GM12878 (cell line): ENCODE results near the gene KCND3. TPM values are rescaled to one million over a fixed set of nuclear protein-coding genes. Genes with fewer than 3 reads are reported as not detected.

ENCODE experiments used
- ATAC-seq: fragments of 200-7000 bp; cut with Tn5 transposase; 3 replicates; pipeline ENCODE4 v1.9.1; 2020; ENCODE audit warnings: mild to moderate bottlenecking, moderate library complexity
- BruUV-seq: library from RNA; stranded (reverse); fragments of 400-500 nt; replicated peaks from 2 replicates; lab custom pipeline; 2021; lab: Mats Ljungman, UMichigan
- CTCF ChIA-PET: fragments of 300-600 bp; sonication (Branson Sonifier 250); formaldehyde crosslinking; extraction: SDS; loops from one replicate; lab custom pipeline; 2021; ENCODE audit warnings: inconsistent platforms; lab: Yijun Ruan, JAX
- POLR2A ChIA-PET: fragments of 350-600 bp; formaldehyde crosslinking; extraction: SDS; loops from one replicate; lab custom pipeline; 2021; ENCODE audit warnings: inconsistent platforms; lab: Charles Lee
- RAD21 ChIA-PET: fragments of 300-600 bp; sonication (Branson Sonifier 250); formaldehyde crosslinking; loops from one replicate; lab custom pipeline; 2023; ENCODE audit warnings: antibody characterized with exemption; ENCODE audit not compliant: unreplicated experiment; lab: Charles Lee
- SMC1A ChIA-PET: fragments of 300-600 bp; sonication (Branson Sonifier 250); formaldehyde crosslinking; loops from one replicate; lab custom pipeline; 2023; ENCODE audit not compliant: unreplicated experiment, uncharacterized antibody; lab: Charles Lee
- DNase-seq: peaks from one replicate; pipeline ENCODE4 v3.0.0-alpha.2; 2011; ENCODE audit warnings: low read depth, low spot score
- FAIRE-seq: peaks from 3 replicates; lab custom pipeline; 2011; peaks lifted over from hg19 to GRCh38; lab: Jason Lieb, UNC
- H2AFZ ChIP-seq: 2 replicates; pipeline ENCODE4 v1.6.0; 2011; ENCODE audit warnings: low read depth, low read length, control low read depth; ENCODE audit not compliant: control insufficient read depth
- H3K27ac ChIP-seq: 2 replicates; pipeline ENCODE4 v1.5.1; 2011; ENCODE audit warnings: control low read depth; ENCODE audit not compliant: control insufficient read depth, insufficient read depth
- H3K27me3 ChIP-seq, 2 experiments: replicated peaks in 1 of 2; 2 replicates each; pipeline versions ENCODE4 v1.6.0 to v1.6.1; 2011; ENCODE audit warnings: low read length in 1 of 2; ENCODE audit not compliant: control insufficient read depth in 2 of 2, insufficient read depth in 2 of 2
- H3K36me3 ChIP-seq, 2 experiments: 2 replicates each; pipeline ENCODE4 v1.5.1; 2011; ENCODE audit warnings: low read length in 1 of 2; ENCODE audit not compliant: control insufficient read depth in 2 of 2, insufficient read depth in 2 of 2
- H3K4me1 ChIP-seq: 2 replicates; pipeline ENCODE4 v1.6.1; 2011; ENCODE audit warnings: mild to moderate bottlenecking, low read length, moderate library complexity, mixed read lengths; ENCODE audit not compliant: control insufficient read depth, insufficient read depth
- H3K4me2 ChIP-seq: 2 replicates; pipeline ENCODE4 v1.6.0; 2011; ENCODE audit warnings: control low read depth; ENCODE audit not compliant: control insufficient read depth, insufficient read depth
- H3K4me3 ChIP-seq: fragments of 200-600 bp; sonication (generic); 2 replicates; pipeline ENCODE4 v1.5.1; 2016
- H3K79me2 ChIP-seq: 2 replicates; pipeline ENCODE4 v1.6.0; 2011; ENCODE audit warnings: low read length; ENCODE audit not compliant: control insufficient read depth, insufficient read depth
- H3K9ac ChIP-seq: 2 replicates; pipeline ENCODE4 v1.8.0; 2011; ENCODE audit warnings: low read length, control low read depth, mixed read lengths; ENCODE audit not compliant: control insufficient read depth, insufficient read depth
- H3K9me3 ChIP-seq: replicated peaks from 3 replicates; pipeline ENCODE4 v1.5.1; 2011; ENCODE audit warnings: mild to moderate bottlenecking, low read length; ENCODE audit not compliant: control insufficient read depth, insufficient read depth
- H4K20me1 ChIP-seq: 2 replicates; pipeline ENCODE4 v1.6.0; 2011; ENCODE audit not compliant: control insufficient read depth, insufficient read depth
- BHLHE40 ChIP-seq, 2 experiments: fragments of 450-650 bp in 1 of 2; IDR thresholded peaks; 2 replicates each; pipeline ENCODE4 v1.6.1; 2011 to 2017; ENCODE audit warnings: low read depth in 2 of 2, borderline replicate concordance in 1 of 2, improper control_type of control experiment in 1 of 2, low read length in 1 of 2, mild to moderate bottlenecking in 1 of 2
- IKZF2 ChIP-seq, 2 experiments: fragments of 450-650 bp; IDR thresholded peaks; 2 replicates each; pipeline ENCODE4 v1.6.1; 2017; ENCODE audit warnings: mild to moderate bottlenecking in 2 of 2, moderate library complexity in 2 of 2
- MEF2B ChIP-seq: fragments of 450-650 bp; IDR thresholded peaks from 2 replicates; pipeline ENCODE4 v1.6.1; 2018; ENCODE audit warnings: mild to moderate bottlenecking, moderate library complexity; ENCODE audit not compliant: partially characterized antibody, poor library complexity, severe bottlenecking
- MYC ChIP-seq: IDR thresholded peaks from 2 replicates; pipeline ENCODE4 v1.6.1; 2011; ENCODE audit warnings: mild to moderate bottlenecking, low read length, moderate library complexity, inconsistent platforms; ENCODE audit not compliant: insufficient read depth, insufficient replicate concordance, insufficient read length, severe bottlenecking
- PKNOX1 ChIP-seq: fragments of 450-650 bp; IDR thresholded peaks from 2 replicates; pipeline ENCODE4 v1.6.1; 2016; ENCODE audit warnings: mild to moderate bottlenecking
- POLR2AphosphoS2 ChIP-seq: IDR thresholded peaks from 2 replicates; pipeline ENCODE4 v1.6.1; 2011; ENCODE audit warnings: low read depth, mild to moderate bottlenecking, low read length, improper control_type of control experiment, moderate library complexity
- RB1 ChIP-seq: fragments of 450-650 bp; formaldehyde crosslinking; IDR thresholded peaks from 2 replicates; pipeline ENCODE4 v1.6.1; 2017; ENCODE audit warnings: mild to moderate bottlenecking, borderline replicate concordance
- RUNX3 ChIP-seq: IDR thresholded peaks from 2 replicates; pipeline ENCODE4 v1.6.1; 2012; ENCODE audit warnings: low read length, inconsistent platforms
- SIN3A ChIP-seq: IDR thresholded peaks from 2 replicates; pipeline ENCODE4 v1.6.1; 2012; ENCODE audit warnings: low read depth, low read length, improper control_type of control experiment
- SKIL ChIP-seq: fragments of 450-650 bp; IDR thresholded peaks from 2 replicates; pipeline ENCODE4 v1.6.1; 2017; ENCODE audit warnings: mild to moderate bottlenecking, low read depth, inconsistent platforms; ENCODE audit not compliant: poor library complexity, severe bottlenecking
- ZZZ3 ChIP-seq: IDR thresholded peaks from 2 replicates; pipeline ENCODE4 v1.6.1; 2011; ENCODE audit warnings: low read depth; ENCODE audit not compliant: control insufficient read depth, insufficient read length
- WGBS: methylation state at CpG from one replicate; pipeline ENCODE4 v1.1.6; 2016; ENCODE audit warnings: low lambda C conversion rate; ENCODE audit not compliant: insufficient replicate concordance, insufficient coverage; ENCODE audit errors: missing lambda C conversion rate; 5-methylcytosine and 5-hydroxymethylcytosine counted together
- in situ Hi-C: fragments of 300-500 bp; cut with MboI; formaldehyde crosslinking; loops from 9 replicates; pipeline ENCODE4 v1.14.3; 2018; ENCODE audit warnings: mixed read lengths
- intact Hi-C: fragments of 100-400 bp; cut with micrococcal nuclease; formaldehyde crosslinking; loops from one replicate; pipeline ENCODE4 v1.14.2; 2022; ENCODE audit not compliant: unreplicated experiment
- polyA plus RNA-seq, 11 experiments: library from polyadenylated mRNA; depleted of rRNA in 4 of 11; unstranded in 6 of 11; stranded (reverse) in 5 of 11; fragments of >200 nt; fragmentation: Nextera tagmentation in 4 of 11; fragmentation: Illumina TruSeq in 1 of 11; extraction: Ambion mirVana in 4 of 11; extraction: Trizol in 1 of 11; gene quantifications; 1 replicate in 1 of 11; 2 replicates in 10 of 11; pipeline versions ENCODE4 v1.2.1 to v1.2.3, GENCODE V29; 2011 to 2016; ENCODE audit warnings: inconsistent platforms in 2 of 11, missing spikeins in 2 of 11, low read depth in 1 of 11
- total RNA-seq, 4 experiments: library from RNA; depleted of rRNA in 3 of 4; stranded (reverse); fragments of >200 nt in 3 of 4; fragmentation: Illumina TruSeq in 1 of 4; extraction: Trizol in 1 of 4; gene quantifications; 2 replicates each; pipeline versions ENCODE4 v1.2.1 to v1.2.3, GENCODE V29; 2013 to 2021
- TF ChIP-seq, protein P1 (sequence below): fragments of 450-650 bp; IDR thresholded peaks from 2 replicates; pipeline ENCODE4 v1.6.1; 2016; ENCODE audit warnings: mild to moderate bottlenecking
- TF ChIP-seq, protein P2 (sequence below): fragments of 450-650 bp; IDR thresholded peaks from 2 replicates; pipeline ENCODE4 v1.6.1; 2017; ENCODE audit warnings: borderline replicate concordance
- TF ChIP-seq, protein P3 (sequence below): IDR thresholded peaks from 2 replicates; pipeline ENCODE4 v1.6.1; 2011; ENCODE audit warnings: borderline replicate concordance, low read depth, mild to moderate bottlenecking, moderate library complexity, low read length; ENCODE audit not compliant: insufficient read depth, poor library complexity, severe bottlenecking

KCND3 gene
- total and polyA plus RNA-seq, 10 of the 15 experiments (the other 5 are each of a cell fraction or from before 2014, with no cell fraction given), result 0.02 TPM; not detected in 9

DNA sequence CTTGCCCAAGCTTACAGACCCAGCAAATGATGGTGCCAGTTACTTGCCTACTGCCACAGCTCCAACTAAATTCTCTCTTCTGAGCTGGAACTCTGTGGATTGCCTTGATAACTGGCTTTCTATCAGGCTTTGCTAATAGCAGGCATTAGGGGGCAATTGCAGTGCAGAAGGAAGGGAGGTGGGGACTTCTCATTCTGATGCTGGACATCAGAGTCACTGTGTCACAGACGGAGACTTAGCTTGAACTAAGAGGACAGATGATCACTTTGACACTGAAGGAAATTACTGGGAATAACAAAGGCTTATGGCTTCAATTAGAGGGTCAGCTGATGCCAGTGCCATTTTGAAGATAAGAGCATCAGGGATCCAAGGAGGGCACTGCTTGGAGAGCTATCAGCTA lies 119.3 kb downstream of the KCND3 start (continued):
- TF ChIP-seq, protein P1, sequence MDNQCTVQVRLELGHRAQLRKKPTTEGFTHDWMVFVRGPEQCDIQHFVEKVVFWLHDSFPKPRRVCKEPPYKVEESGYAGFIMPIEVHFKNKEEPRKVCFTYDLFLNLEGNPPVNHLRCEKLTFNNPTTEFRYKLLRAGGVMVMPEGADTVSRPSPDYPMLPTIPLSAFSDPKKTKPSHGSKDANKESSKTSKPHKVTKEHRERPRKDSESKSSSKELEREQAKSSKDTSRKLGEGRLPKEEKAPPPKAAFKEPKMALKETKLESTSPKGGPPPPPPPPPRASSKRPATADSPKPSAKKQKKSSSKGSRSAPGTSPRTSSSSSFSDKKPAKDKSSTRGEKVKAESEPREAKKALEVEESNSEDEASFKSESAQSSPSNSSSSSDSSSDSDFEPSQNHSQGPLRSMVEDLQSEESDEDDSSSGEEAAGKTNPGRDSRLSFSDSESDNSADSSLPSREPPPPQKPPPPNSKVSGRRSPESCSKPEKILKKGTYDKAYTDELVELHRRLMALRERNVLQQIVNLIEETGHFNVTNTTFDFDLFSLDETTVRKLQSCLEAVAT, result no peak
- TF ChIP-seq ZZZ3 (no peak), MEF2B (no peak), IKZF2 (IDR thresholded peaks at IDR 0.05) (no peak)
- TF ChIP-seq, protein P2, sequence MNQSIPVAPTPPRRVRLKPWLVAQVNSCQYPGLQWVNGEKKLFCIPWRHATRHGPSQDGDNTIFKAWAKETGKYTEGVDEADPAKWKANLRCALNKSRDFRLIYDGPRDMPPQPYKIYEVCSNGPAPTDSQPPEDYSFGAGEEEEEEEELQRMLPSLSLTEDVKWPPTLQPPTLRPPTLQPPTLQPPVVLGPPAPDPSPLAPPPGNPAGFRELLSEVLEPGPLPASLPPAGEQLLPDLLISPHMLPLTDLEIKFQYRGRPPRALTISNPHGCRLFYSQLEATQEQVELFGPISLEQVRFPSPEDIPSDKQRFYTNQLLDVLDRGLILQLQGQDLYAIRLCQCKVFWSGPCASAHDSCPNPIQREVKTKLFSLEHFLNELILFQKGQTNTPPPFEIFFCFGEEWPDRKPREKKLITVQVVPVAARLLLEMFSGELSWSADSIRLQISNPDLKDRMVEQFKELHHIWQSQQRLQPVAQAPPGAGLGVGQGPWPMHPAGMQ, result no peak

- intact Hi-C loops (no loop called here), in situ Hi-C loops (no loop called here)
- BruUV-seq, result no TSS peak
- no peaks in the 10 kb centered on the region; the same call in 1 of the 2 replicates for H4K20me1 ChIP-seq
- CTCF ChIA-PET, result no interaction called here
- POLR2A ChIA-PET, result no interaction called here
- no peaks in the 10 kb centered on the region for H3K79me2 ChIP-seq
- FAIRE-seq (no peak), DNase-seq (no peak), ATAC-seq (no peak)
- no peak overlapping the region for H3K9ac ChIP-seq
- H3K27ac ChIP-seq, result no peak overlapping the region
- H3K4me3 ChIP-seq, result no peak overlapping the region
- no peaks in the 10 kb centered on the region for H3K36me3 ChIP-seq
- 30% methylated on average over 6 of the region's 6 CpGs for WGBS
- SMC1A ChIA-PET, result no interaction called here
- H3K4me2 ChIP-seq, result no peak overlapping the region
- peaks cover 0 to 2% of the 10 kb centered on the region in 2 experiments; a peak in 2 of 4 replicates for H3K27me3 ChIP-seq
- RAD21 ChIA-PET, result no interaction called here
- H3K4me1 ChIP-seq, result no peaks in the 10 kb centered on the region
- H2AFZ ChIP-seq, result no peak overlapping the region
- no peaks in the 10 kb centered on the region for H3K9me3 ChIP-seq
- no peak for TF ChIP-seq SKIL
- TF ChIP-seq, protein P3, sequence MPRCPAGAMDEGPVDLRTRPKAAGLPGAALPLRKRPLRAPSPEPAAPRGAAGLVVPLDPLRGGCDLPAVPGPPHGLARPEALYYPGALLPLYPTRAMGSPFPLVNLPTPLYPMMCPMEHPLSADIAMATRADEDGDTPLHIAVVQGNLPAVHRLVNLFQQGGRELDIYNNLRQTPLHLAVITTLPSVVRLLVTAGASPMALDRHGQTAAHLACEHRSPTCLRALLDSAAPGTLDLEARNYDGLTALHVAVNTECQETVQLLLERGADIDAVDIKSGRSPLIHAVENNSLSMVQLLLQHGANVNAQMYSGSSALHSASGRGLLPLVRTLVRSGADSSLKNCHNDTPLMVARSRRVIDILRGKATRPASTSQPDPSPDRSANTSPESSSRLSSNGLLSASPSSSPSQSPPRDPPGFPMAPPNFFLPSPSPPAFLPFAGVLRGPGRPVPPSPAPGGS, result no peak
- no peak for TF ChIP-seq RUNX3
- no peak for TF ChIP-seq RB1
- no peak for TF ChIP-seq SIN3A
- no peak for TF ChIP-seq MYC
- TF ChIP-seq BHLHE40 (IDR thresholded peaks at IDR 0.05; ENCODE audit: borderline replicate concordance in 1 of 2, low read depth in 2 of 2, low read length in 1 of 2), result no peak
- no peak for TF ChIP-seq PKNOX1
- no peak for TF ChIP-seq POLR2AphosphoS2
These were observed 121.5 kb downstream of the KCND3 start for GRCh38 chr1:111867868-111868440.
